Dedifferentiated amniotic fluid mesenchymal stem cell (primary cell): Measurements from ENCODE around the gene RIN1.
"Not testable (repeated sequence)": the region's sequence is repeated elsewhere in the genome, so short reads cannot be mapped to it uniquely, and the experiment has no call there.

ENCODE experiments used
- DNase-seq: peaks from one replicate; pipeline ENCODE4 v3.0.0-alpha.2; 2016; ENCODE audit errors: extremely low spot score

The RIN1 gene

DNA sequence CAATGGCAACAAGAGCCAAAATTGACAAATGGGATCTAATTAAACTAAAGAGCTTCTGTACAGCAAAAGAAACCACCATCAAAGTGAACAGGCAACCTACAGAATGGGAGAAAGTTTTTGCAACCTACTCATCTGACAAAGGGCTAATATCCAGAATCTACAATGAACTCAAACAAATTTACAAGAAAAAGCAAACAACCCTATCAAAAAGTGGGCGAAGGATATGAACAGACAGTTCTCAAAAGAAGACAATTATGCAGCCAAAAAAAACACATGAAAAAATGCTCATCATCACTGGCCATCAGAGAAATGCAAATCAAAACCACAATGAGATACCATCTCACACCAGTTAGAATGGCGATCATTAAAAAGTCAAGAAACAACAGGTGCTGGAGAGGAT lies 15.9 kb downstream of the RIN1 start:
- not testable (repeated sequence) for DNase-seq

DNA sequence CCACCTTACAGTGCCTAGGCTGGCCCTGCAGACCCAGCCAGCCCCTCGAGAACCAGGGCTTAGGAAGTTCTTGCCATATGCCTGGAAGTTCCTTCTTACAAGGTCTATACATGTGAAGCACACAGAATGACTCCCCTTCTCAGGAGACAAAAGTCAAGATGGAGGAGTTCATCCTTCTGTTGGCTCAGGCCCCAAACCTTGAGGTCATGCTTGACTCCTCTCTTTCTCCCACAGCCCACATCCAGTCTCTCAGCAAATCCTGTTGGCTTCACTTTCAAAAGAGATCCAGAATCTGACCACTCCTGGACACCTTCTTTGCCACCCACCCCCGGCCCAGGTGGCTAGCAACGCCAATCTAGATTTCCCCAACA lies 17.6 kb downstream of the RIN1 start:
- no peak for DNase-seq

DNA sequence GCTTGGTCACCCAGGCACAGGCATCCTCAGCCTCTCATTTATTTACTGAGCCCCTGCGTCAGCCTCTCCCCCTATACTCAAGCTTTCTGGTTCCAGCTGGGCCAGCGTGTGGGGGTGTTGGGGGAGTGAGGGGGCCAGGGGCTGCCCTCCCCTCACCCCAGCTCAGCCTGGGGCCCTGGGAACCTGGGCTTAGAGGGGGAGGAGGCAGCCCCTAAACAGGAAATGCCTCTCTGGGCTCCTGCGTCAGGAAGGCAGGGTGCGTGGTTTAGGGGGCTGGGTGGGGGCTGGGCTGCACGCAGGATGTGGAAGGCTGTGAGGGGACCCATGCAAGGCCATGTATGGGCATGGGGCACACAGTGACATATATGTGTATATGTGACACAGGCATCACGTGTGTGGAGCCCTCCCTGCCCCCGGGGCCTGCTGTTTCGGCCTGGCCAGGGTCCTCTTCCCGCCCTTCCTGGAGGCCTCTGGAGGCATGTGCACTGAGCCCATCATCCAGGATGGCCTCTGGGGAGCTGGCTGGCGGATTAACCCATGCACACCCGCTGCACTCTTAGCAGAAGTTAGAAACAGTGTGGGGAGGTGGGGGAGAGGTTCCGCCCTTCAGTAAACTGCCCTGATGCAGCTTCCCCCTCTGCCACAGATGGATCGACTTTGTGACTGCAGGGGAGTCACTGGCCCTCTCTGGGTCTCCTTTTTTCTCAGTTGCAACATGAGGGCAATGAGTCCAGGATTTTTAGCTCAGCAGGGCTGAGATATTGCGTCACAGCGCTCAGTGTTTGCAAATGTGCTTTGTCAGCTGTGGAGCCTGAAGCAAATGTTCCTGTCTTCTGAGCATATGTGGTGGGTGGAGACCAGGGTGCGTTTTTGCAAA lies 18.3 kb downstream of the RIN1 start:
- peak; percentile 69 for DNase-seq

DNA sequence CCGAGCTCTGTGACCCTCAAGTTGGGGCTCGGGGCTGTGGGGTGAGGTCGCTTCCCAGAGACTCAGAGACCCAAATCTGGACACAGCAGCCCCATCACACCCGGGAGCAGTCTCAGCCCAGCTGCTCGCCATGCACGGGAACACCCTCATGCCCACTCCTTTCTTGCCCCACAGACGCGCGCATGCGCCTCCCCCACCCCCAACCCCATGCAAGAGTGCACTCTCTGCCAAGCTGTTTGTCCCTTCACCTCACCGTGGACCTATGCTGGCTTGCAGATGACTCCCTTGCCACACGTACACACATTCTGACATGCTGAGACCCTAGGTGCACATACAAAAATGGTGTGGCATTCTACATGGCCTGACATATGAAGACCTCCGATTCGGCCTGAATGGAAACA lies 18.9 kb downstream of the RIN1 start:
- DNase-seq, result peak; percentile 38

DNA sequence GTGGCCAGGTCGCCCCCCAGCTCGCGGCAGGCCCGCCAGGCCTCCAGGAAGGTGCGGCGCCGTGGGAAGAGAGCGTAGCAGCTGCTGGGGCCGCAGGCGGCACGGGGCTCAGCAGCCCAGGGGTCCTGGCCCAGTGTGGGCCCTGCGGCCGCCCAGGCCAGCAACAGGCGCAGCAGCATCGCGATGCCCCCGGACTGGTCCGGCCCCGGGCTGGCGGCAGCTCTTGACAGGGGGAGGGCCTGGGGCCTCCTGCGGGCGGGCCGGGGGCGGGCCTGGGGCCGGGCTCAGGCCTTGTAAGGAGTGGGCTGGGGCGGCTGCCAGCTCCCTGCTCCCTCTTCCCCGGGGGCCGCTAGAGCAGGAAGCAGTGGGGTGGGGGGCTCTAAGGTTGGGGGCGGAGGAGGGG lies 19.4 kb downstream of the RIN1 start, which contains the start of gene CD248:
TSS of gene CD248 (minus strand) at position 196 of the 403 bp plus-strand sequence. CDS start at position 179, 17 bp downstream.
- peak; percentile 37 for DNase-seq

DNA sequence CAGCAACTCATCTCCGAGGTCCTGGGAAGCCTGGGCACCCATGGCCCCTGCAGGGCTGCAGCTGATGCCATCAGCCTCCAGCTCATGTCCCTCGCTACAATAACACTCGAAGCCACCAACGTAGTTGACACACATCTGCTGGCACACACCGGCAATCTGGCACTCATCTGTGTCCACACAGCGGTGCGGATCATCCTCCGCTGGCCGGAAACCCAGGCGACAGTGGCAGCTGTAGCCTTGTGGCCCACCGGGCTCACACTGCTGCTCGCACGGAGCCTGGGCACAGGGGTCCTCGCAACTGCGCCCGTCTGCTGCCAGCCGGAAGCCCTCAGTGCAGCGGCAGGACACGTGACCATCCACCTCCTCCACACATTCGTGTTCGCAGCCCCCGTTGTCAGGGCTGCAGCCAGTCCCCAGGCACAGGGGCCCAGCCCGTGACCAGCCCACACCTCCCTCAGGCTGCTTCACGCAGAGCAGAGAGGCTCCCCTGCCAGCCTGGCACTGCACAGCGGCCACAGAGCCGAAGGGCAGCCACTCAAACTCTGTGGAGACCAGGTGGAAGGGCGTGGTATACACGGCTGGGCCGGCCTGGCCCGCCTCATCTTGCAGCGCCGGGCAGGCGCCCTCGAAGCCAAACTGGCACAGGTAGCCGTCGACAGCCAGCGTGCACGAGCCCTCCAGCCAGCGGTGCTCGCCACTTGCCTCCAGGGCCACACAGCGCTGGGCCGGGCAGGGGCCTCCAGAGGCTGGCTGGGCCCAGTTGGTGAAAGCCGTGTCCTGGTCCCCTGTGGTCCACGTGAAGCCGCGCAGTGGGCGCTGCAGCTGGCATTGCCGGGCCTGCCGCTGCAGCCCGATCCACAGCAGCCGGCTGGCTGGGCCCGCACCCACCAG lies 20.1 kb downstream of the RIN1 start:
- DNase-seq, result no peak

DNA sequence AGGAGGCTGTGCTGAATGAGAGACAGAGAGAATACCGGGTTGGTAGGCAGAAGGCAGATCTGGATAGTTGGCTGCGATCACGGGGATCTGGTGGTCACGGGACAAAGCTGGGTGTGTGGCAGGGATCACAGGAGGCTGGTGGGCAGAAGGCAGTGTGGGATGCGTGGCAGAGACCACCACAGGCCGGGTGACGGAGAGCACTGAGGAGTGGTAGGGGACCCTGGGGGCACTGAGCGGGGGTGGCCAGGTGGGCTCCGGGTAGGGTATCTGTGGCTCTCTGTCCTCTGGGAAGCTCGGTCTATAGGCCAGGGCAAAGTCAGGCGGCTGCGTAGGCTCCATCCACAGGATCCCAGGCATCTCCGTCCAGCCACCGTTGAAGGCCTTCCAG lies 20.7 kb downstream of the RIN1 start:
- no peak for DNase-seq

DNA sequence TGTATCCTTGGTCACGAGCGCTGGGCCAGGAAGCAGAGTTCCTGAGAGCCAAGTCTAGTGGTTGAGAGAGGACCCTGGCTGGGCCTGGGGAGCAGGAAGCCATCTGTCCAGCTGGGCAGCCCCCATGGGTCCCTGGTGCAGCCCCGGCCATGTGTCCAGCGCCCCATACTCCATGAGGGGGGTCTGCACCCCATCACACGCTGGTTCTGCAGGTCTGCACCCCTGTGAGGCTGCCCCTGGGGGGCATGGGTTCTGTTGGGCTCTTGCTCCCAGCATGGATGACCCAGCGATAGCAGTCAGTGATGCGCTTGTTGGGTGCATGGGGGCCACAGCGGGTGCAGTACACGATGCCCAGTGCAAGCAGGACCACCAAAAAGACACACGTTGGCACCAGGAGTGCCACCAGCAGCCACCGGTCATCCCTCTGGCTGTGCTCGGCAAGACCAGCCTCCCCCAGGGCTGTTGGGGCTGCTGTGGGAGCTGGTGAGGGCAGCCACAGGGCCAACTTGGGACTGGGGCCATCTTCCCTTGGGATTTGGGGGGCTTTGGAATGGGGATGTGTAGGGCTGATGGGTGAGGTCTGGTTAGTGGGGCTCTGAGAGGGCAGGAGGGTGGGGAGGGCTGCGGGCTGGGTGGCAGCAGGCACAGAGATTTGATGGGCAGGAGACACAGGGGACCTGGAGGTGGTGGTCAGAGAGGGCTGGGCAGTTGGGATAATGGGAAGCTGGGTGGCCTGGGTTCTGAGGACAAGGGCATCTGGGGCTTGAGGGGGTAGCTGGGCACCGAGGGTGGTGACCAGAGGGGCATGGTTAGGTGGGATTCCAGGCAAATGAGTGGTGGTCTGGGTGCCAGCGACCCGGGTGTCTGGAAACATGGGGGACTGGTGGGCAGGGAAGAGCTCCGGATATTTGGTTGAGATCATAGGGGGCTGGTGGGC lies 21.4 kb downstream of the RIN1 start:
- no peak for DNase-seq

DNA sequence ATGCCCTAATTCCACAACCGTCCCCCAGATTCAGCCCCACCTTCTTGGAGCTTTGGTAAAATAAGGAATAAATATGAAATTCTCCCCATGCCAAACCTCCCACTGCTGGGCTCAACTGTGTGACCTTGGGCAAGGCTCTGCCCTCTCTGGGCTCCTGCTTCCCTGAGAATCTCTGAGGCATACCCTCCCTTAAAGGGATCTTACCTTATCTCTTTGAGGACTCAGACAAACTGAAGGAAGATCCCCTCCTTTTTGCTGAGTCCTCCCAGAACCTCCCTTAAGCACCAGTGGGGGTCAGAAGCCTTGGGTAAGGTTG lies 22.1 kb downstream of the RIN1 start:
- DNase-seq, result no peak

DNA sequence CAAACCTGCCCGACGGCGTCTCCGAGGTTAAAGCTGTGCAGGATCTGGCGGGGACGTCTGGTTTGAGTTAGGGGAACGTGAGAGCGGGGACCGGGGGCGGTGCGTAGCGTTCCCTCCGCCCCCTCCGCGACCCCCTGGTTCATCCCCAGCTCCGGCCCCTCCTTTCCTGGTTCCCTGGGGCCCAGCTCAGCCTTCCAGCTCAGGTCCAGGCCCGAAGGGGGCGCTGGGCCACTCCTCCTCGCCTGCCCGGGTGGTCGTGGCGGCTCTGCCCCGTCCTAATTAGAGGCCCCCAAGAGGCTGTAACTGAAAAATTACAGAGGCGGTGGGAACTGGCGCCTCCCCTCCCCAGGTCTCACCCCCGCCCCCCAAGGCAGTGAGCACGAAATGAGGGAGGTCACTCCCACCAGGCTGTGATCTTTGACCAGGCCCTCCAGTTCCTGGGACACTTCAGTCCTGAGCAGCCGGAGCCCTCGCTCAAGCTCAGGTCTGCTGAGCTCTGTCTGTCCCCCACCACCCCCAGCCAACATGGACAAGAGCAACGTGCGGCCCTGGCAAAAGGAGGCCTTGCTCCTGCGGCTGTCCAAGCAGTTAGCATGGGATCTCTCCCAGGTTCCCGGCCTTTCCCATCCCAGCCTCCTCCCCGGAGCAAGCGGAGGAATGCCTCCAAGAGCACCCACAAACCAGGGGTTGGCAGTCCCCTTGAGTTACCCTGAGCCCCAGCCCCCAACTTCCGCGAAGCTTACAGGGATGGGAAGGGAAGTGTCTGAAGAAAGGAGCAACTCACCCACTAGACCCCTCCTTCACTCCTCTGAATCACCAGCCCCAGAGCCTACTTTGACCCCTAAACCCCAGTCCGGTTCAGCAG lies 22.7 kb downstream of the RIN1 start:
- no peak for DNase-seq

DNA sequence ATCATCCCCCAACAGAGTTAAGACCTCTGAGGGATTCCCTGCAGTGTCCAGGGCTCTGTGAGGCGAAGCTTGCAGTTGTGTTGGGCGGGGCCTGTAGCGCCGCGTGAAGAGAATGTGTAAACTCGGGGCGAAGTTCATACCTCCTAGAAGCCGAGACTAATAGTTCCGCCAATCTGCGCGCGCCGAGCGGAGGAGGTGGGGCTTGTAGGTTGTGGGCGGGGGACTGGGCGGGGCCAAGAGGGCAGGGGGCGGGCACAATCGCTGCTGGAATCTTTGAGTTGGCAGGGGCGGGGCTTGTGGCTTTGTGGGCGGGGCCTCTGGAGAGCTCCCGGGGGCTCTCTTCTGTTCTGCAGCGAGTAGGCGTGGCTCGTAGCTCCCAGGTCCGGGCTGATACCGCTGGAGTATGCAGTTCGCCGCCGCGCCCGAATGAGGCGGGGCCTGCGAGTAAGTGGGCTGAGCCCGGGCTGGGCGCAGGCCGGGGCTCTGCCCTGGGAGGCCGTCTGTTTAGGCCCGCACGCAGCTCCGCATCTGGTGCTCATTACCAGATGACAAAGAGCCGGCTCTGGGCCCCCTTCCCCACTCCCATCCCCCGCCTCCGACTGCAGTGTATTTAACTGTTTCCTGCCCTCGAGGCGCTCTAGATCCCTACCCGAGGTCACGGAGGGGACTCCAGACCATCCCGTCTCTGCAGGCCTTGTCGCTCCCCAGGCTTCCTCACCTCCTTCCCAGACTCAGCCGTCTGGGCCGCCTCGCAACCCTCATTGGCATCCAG lies 23.5 kb downstream of the RIN1 start:
- DNase-seq, result peak; percentile 99

DNA sequence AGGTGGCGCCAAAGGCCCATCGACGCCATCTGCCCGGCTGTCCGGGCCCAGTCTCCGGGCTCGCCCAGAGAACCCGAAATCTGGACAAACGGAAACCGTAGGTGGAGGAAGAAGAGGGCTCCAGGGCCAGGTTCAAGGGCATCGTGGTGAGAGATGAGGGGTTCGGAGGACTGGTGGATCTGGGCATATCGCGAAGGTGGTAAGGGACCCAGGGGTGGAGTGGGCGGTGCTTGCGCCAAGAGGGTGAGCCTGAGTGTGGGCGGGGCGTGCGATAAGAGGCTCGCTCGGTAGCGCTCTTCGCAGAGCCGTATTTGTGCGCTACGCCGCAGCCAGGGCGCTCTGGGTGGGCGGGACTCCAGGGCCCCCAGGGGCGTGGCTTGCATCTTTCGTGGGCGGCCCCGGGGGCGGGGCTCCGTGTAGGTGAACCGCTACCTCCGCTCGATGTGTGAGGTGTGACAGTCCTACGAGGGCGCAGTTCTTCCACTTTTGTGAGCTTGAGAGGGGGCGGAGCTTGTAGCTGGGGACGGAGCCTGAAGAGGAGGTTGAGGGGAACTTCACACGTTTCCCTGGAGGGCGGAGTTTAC lies 24.2 kb downstream of the RIN1 start:
- DNase-seq, result peak; percentile 85

DNA sequence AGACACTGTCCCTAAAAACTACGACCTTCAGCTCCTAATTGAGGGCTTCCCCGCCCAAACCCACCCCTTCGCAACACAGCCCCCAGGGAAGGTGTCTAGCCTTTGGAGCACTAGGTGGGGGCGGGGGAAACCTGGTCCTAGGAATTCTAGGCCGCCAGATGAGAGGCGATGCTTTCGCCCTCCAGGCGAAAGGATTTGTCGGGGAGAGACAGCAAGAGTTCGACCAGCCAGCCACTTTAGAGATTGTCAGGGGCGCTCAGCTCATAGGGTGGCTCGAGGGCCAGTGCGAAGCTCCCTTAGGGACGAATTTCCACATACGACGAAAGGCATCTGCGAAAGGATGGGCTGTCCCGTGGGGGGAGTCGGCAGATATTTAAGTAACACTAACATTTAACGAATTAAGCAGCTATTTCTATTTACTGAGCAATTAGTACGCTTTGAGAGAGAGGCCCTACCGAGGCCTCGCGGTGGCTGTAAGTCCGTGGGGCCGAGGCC lies 24.7 kb downstream of the RIN1 start:
- no peak for DNase-seq

DNA sequence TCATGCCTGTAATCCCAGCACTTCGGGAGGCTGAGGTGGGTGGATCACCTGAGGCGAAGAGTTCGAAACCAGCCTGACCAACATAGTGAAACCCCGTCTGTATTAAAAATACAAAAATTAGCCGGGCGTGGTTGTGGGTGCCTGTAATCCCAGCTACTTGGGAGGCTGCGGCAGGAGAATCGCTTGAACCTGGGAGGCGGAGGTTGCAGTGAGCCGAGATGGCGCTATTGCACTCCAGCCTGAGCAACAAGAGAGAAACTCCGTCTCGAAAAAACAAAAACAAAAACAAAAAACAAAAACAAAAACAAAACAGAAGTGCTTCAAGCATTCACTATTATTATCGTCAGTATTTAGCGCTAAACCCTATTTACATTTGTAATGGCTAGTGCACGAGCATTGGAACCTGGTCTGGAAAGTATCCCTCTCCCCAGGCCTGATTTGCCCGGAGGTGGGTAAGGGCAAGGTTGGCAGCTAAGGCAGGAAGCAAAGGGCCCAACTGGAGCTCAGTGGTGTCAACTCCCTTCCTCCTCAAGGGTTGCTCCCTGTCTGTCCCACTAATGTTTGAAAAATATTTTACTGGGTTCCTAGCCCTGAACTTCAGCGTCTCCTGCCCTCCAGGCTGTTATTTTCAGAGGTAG lies 25.3 kb downstream of the RIN1 start:
- DNase-seq, result not testable (repeated sequence)

DNA sequence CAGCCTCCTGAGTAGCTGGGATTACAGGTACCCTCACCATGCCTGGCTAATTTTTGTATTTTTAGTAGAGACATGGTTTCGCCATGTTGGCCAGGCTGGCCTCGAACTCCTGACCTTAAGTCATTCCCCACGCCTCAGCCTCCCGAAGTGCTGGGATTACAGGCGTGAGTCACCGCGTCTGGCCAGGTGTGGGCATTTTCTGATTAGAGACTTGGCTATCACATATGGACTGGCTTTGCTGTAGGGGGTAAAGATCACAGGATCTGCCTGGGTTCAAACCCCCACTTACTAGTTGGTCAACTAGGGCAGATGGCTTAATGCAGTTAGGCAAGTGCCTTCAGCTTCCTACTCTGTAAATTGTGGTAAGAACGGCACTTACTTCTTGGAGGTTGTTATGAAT lies 25.9 kb downstream of the RIN1 start:
- no peak for DNase-seq

DNA sequence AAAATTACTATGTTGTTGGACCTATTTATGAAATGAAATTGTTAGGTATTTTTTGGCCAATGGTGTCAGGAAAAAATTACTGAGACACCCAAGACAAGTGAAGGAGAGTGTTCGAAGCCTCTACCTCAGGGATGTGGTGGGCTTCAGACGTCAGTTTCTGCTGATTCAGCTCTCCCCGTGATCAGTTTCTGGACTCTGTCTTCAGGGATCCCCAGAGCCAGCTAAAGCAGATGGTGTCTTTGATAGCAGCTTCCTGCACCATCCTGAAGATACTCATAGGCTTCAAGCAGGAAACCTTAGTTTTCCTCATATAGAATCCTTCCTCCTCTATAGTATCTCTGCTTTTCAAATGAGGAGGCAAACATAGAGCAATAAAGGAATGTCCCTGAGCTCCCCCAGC lies 26.8 kb downstream of the RIN1 start:
- DNase-seq, result no peak

DNA sequence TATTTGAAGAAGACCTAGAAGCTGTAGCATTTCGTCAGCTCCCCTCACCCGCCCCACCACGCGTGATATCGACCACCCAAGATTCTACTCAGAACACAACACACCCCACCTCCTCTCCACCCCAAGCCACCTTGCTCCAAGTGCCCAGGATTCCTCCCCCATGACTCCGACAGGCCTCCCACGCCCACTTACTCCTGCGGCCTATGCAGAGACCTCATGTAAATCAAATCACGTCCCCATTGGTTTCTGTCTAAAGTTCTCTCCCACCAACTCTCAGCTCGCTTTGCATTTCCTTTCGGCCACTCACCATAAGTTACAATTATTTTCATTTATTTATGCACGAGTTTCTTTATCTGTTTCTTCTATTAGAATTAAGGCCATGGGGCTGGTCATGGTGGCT lies 33.6 kb downstream of the RIN1 start:
- DNase-seq, result no peak

DNA sequence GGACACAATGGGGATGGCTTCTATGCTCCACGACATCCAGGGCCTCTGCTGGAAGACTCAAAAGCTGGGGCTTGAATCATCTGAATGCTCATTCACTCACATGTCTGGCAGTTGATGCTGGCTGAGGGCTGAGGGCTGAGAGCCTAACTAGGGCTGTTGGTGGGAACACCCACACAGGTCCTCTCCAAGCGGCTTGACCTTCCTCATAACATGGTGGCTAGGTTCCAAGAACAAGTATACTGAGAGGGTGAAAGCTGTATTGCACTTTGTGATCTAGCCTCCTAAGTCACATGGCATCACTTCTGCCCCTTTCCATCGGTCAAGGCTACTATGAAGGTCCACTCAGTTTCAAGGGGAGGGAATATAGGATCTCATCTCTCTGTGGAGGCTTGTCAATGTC lies 37.0 kb downstream of the RIN1 start:
- no peak for DNase-seq

DNA sequence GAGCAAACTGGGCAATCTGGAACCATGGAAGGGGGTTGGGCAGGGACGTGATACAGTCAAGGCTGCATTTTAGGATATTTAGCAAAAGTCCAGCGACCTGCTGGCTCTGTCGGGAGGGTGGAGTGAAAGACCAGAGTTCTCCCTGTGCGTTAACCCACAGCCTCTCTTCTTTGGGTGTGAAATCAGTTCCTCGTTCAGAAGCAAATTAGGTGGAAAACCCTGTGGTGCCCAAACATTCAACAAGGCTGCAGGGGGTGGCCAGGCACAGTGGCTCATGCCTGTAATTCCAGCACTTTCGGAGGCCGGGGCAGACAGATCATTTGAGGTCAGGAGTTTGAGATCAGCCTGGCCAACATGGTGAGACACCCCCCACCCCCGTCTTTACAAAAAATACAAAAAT lies 38.6 kb downstream of the RIN1 start:
- no peak for DNase-seq
